Measurements from ENCODE around the gene REELD1. TPM values are rescaled to one million over a fixed set of nuclear protein-coding genes. Genes with fewer than 3 reads are reported as not detected.

The REELD1 gene
- total RNA-seq, 2 donors from 2014 or later, result 0.13 TPM; not detected in 1

DNA sequence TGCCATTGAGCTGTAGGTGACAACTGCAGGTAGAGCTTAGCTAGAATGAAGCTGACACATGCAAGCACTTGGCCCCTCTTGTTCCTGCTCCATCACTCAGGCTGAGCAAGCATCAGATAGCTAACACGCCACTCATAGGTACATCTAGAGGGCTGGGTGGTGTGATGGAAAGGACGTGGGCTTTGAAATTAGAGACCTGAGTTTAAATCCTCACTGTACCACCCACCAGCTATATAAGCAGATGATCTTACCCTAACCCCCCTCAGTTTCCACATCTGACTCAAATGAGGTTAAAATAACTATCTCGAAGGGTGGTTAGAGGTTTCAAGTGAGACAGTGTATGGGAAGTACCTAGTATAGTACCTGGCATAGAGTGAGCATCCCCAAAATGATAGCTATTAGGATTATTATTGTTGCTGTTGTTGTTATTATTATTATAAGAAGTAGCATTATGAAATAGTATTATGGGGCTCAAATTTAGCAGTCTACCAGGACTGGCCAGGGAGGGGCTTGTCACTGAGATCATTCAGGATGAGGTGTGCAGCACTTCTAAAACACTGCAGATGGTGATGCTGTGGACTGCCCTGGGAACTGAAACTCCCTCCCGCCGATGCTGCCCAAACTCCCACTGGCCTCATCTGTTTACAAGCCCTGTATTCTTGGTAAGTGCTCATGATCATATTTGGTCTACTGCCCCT lies 59.0 kb downstream of the REELD1 start:
- H3K4me1 ChIP-seq (ENCODE audit: control insufficient read depth, insufficient read depth, low read length), result no peaks in the 10 kb centered on the region
- WGBS, 2 experiments (ENCODE audit: insufficient coverage in 1 of 2, insufficient read length in 1 of 2), result 91 to 96% methylated on average over 4 of the region's 5 CpGs
- no peak overlapping the region for H3K27ac ChIP-seq (ENCODE audit: low read depth, low read length)
- no peak overlapping the region for H3K9ac ChIP-seq (ENCODE audit: extremely low read depth, low read length, poor library complexity, severe bottlenecking)
- H3K36me3 Mint-ChIP-seq (ENCODE audit: low read depth), result no peaks in the 10 kb centered on the region
- DNase-seq, result no peak
- TF ChIP-seq, protein P1, sequence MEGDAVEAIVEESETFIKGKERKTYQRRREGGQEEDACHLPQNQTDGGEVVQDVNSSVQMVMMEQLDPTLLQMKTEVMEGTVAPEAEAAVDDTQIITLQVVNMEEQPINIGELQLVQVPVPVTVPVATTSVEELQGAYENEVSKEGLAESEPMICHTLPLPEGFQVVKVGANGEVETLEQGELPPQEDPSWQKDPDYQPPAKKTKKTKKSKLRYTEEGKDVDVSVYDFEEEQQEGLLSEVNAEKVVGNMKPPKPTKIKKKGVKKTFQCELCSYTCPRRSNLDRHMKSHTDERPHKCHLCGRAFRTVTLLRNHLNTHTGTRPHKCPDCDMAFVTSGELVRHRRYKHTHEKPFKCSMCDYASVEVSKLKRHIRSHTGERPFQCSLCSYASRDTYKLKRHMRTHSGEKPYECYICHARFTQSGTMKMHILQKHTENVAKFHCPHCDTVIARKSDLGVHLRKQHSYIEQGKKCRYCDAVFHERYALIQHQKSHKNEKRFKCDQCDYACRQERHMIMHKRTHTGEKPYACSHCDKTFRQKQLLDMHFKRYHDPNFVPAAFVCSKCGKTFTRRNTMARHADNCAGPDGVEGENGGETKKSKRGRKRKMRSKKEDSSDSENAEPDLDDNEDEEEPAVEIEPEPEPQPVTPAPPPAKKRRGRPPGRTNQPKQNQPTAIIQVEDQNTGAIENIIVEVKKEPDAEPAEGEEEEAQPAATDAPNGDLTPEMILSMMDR (conservative IDR thresholded peaks at IDR 0.05), result no peak
- no peak overlapping the region for H3K27ac Mint-ChIP-seq
- H3K4me1 Mint-ChIP-seq, result no peaks in the 10 kb centered on the region
- no peaks in the 10 kb centered on the region for H3K27me3 Mint-ChIP-seq (ENCODE audit: insufficient read depth)
- no peak overlapping the region for H3K4me3 ChIP-seq (ENCODE audit: low read length)
- H3K9me3 Mint-ChIP-seq, result no peaks in the 10 kb centered on the region
- H3K9me3 ChIP-seq (ENCODE audit: control insufficient read depth, low read length), result no peaks in the 10 kb centered on the region
- no peaks in the 10 kb centered on the region for H3K27me3 ChIP-seq (ENCODE audit: control insufficient read depth, insufficient read depth, low read length, poor library complexity, severe bottlenecking)
- H3K36me3 ChIP-seq (ENCODE audit: control insufficient read depth, insufficient read depth, low read length), result no peaks in the 10 kb centered on the region
- H3K4me3 Mint-ChIP-seq, result no peak overlapping the region

DNA sequence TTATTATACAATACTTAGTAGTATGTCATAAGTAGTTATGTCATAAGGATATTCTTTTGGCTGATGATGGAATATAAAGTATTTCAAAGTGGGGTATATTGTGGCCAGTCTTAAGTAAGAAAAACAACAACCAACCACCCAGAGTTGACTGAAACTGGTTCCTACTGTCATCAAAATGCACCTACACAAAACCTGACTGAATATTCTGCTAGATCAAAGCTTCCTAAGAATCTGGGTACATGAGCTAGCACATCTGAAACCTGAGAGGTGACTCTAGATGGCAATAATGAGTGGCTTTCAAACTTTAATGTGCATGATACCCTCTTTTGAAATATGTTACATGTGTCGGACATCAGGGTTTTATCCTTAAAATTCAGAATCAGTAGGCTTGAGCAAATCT lies 60.4 kb downstream of the REELD1 start:
- no peak overlapping the region for H3K4me3 Mint-ChIP-seq
- TF ChIP-seq, protein P1 (conservative IDR thresholded peaks at IDR 0.05), result no peak

DNA sequence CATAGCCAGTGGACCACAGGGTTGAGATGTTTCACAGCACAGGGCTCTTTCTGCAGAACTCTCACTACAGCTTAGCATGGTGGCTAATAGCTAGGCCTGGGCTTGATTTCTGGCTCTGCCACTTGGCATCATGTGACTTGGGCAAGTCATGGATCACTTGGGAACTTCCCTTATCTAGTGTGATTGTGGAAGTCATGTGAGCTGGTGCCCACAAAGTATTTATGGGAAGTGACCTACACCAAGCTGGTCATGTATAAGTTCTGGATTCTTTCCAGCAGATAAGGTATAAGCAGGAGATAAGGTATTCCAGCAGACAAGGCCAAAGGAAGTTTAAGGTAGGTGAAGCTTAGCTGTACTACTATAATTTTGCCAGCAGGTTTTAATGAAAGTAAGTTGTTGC lies 61.0 kb downstream of the REELD1 start:
- no peak overlapping the region for H3K27ac Mint-ChIP-seq
- Histone ChIP-seq H3K27me3 (ENCODE audit: control insufficient read depth, insufficient read depth, low read length, poor library complexity, severe bottlenecking) (no peaks in the 10 kb centered on the region), H3K9me3 (ENCODE audit: control insufficient read depth, low read length) (no peaks in the 10 kb centered on the region), H3K36me3 (ENCODE audit: control insufficient read depth, insufficient read depth, low read length) (no peaks in the 10 kb centered on the region), H3K9ac (ENCODE audit: extremely low read depth, low read length, poor library complexity, severe bottlenecking) (no peak overlapping the region), H3K27ac (ENCODE audit: low read depth, low read length) (no peak overlapping the region), H3K4me1 (ENCODE audit: control insufficient read depth, insufficient read depth, low read length) (no peaks in the 10 kb centered on the region), H3K4me3 (ENCODE audit: low read length) (no peak overlapping the region)
- TF ChIP-seq, protein P1 (conservative IDR thresholded peaks at IDR 0.05), result no peak
- no peaks in the 10 kb centered on the region for H3K27me3 Mint-ChIP-seq (ENCODE audit: insufficient read depth)
- DNase-seq, result no peak
- H3K4me1 Mint-ChIP-seq, result no peaks in the 10 kb centered on the region
- no peak overlapping the region for H3K4me3 Mint-ChIP-seq
- H3K9me3 Mint-ChIP-seq, result no peaks in the 10 kb centered on the region
- no peaks in the 10 kb centered on the region for H3K36me3 Mint-ChIP-seq (ENCODE audit: low read depth)

More for the DNA sequence above, 60.4 kb downstream of the REELD1 start:
- no peaks in the 10 kb centered on the region for H3K36me3 Mint-ChIP-seq (ENCODE audit: low read depth)
- Histone ChIP-seq H3K36me3 (ENCODE audit: control insufficient read depth, insufficient read depth, low read length) (no peaks in the 10 kb centered on the region), H3K27me3 (ENCODE audit: control insufficient read depth, insufficient read depth, low read length, poor library complexity, severe bottlenecking) (no peaks in the 10 kb centered on the region), H3K27ac (ENCODE audit: low read depth, low read length) (no peak overlapping the region), H3K9me3 (ENCODE audit: control insufficient read depth, low read length) (no peaks in the 10 kb centered on the region), H3K4me3 (ENCODE audit: low read length) (no peak overlapping the region), H3K4me1 (ENCODE audit: control insufficient read depth, insufficient read depth, low read length) (no peaks in the 10 kb centered on the region), H3K9ac (ENCODE audit: extremely low read depth, low read length, poor library complexity, severe bottlenecking) (no peak overlapping the region)
- no peak for DNase-seq
- 93% methylated on average over 1 of the region's 1 CpG; no CpG with 5 or more reads in 1 of the 2 experiments for WGBS, 2 experiments (ENCODE audit: insufficient coverage in 1 of 2, insufficient read length in 1 of 2)
- H3K27me3 Mint-ChIP-seq (ENCODE audit: insufficient read depth), result no peaks in the 10 kb centered on the region
- no peak overlapping the region for H3K27ac Mint-ChIP-seq
- H3K9me3 Mint-ChIP-seq, result no peaks in the 10 kb centered on the region
- no peaks in the 10 kb centered on the region for H3K4me1 Mint-ChIP-seq

Data from endodermal cell (in vitro differentiated cells).